Amniotic epithelial cell (primary cell): ENCODE data around the gene C11orf58.

ENCODE experiments used
- DNase-seq: peaks from one replicate; pipeline ENCODE4 v3.0.0-alpha.2; 2010; ENCODE audit warnings: low read depth

The C11orf58 gene

DNA sequence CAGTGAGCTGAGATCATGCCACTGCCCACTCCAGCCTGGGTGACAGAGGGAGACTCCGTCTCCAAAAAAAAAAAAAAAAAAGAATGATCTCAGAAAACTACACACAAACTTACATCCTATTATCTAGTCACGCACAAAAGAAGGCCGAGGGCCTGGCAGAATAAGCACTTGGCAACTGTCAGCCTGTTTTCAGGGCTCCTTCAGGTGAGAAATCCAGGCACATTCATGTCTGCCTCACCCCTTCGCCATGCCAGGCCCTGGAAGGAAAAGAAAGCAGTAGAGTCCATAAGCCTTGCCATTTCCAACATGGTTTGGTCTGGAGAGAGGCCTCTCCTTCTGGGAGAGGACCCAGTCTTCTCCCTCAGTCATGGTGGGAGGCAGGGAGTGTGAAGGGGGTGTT is 30.9 kb downstream of the C11orf58 start:
- no peak for DNase-seq

DNA sequence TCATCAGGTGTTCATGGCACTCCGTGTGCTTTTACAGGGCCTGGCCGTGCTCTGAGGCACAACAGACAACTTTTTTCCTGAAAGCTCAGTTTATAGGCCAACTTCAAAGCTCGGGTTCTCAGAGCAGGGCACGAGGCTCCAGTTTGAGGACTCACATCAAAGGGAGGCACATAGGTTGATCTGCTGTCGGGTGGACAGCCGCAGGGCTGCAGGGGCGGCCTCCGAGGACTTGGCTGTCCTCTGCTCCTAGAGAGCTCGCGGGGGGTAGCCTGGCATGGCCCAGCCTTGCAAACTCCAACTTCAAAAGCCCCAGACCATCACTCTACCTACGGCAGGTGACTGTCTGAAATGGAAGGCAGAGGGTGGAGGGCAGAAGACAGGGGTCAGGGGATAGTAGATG is 31.6 kb downstream of the C11orf58 start:
- DNase-seq: no peak

GRCh38 chr11:16771350-16772140 is 33.1 kb downstream of the C11orf58 start:
- no peak for DNase-seq

DNA sequence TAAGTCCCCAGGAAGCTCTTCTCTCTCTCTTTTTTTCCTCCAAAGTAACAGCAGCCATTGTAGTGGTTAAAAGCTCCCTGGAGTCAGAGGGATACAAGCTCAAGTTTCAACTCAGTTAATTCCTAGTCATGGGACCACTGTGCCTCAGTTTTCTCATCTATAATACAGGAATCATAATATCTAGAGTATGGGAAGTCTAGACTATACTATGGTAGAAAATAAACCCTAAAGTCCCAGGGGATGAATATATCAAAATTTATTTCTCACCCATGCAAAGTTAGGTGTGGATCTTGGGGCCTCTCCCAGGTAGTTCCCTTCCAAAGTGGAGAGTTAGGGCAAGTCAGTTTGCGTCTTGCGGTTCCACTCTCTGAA is 33.7 kb downstream of the C11orf58 start:
- DNase-seq: no peak

- DNase-seq: no peak
Observed at GRCh38 chr11:16773981-16774935, 35.8 kb downstream of the C11orf58 start.

GRCh38 chr11:16774936-16775613 is 36.6 kb downstream of the C11orf58 start:
- no peak for DNase-seq

GRCh38 chr11:16775614-16776283 is 37.3 kb downstream of the C11orf58 start:
- DNase-seq: no peak

GRCh38 chr11:16776711-16777612 is 38.5 kb downstream of the C11orf58 start:
- no peak for DNase-seq

GRCh38 chr11:16777613-16777975 is 39.1 kb downstream of the C11orf58 start:
- DNase-seq: no peak

- DNase-seq: no peak
Observed at GRCh38 chr11:16778286-16778685, 39.8 kb downstream of the C11orf58 start.

- no peak for DNase-seq
Observed at GRCh38 chr11:16778876-16779275, 40.4 kb downstream of the C11orf58 start.

DNA sequence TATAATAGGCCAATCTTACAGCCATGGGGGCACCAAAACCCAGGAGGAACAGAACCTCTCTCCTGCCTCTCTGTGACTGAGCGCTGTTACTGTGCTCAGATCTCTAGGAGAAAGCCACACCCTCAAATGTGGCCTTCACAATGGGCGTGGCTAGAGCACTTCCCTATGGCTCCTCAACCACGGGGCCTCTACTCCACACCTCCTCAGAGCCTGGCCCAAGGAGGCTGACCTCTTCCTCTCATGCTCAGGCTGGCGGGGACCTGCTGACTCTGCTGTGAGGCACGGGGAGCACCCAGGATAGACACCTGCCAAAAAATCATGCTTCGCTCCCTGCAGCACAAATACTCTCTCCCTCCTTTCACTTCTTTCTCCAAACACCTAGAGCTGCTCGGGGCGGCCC is 41.0 kb downstream of the C11orf58 start:
- no peak for DNase-seq

- DNase-seq: no peak
Observed at GRCh38 chr11:16780146-16780545, 41.7 kb downstream of the C11orf58 start.

GRCh38 chr11:16780698-16781550 is 42.5 kb downstream of the C11orf58 start:
- no peak for DNase-seq

DNA sequence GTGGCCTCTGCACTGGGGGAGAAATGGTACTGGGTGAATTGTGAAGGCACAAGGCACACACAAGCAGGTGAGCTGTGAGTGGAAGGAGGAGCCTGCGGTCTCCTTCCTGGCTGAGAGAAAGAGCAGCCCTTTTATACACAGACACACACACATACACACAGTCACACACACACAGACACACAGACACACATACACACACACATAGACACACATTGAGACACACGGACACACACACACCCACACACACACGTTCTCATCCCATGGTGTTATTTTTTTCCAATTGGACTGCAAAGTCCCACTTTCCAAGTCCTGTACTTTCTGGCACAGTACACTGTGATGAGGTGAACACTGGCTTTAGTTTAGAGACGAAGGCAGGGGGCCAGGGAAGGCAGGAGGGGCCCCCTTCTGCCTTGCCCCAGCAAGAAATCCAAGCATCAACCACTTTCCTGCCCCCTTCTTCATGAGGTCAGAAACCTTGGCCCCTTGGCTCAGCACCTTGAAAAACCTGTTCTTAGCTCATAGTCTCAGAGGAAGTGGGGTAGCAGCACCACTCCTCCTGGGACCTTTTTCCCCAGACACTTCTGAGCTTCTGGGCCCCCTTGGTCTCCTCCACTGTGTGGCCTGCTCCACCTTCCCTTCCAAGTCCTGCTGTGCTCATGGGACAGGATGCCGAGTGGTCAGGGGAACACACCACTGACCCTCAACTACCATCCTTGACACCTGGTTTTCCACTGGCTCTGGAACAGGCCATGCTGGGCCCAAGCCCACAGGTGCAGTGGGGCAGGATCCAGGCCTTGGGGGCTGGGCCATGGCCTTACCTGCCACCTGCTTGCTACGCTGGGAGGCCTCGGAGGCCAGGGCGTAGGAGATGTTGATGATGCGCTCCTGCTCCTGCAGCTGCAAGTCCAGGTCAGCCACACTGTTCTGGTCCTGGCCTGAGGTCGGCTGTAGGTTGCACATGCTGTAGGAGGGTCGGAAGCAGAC is 43.8 kb downstream of the C11orf58 start:
- DNase-seq: no peak

DNA sequence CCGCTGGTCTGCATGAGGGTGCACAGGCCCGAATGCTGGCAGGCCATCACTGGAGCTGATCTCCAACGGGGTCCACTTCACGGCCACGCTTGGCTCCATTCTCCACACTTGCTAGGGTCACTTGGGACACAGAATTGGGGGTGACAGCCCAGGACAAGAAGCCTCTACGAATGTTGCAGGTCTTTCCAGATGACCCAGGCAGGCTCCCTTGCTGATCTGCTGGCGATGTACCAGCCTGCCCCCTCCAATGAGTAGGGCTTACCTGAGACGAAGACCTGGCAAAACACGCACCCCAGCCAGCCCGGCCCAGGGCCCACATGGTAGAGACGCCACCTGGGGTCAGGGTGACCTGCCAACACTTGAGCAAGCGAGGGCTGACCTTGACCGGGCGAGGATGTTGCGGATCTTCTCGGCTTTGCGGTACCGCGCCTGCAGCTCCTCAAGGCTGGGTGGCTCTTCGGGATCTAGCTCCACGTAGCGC is 44.9 kb downstream of the C11orf58 start:
- DNase-seq: no peak

DNA sequence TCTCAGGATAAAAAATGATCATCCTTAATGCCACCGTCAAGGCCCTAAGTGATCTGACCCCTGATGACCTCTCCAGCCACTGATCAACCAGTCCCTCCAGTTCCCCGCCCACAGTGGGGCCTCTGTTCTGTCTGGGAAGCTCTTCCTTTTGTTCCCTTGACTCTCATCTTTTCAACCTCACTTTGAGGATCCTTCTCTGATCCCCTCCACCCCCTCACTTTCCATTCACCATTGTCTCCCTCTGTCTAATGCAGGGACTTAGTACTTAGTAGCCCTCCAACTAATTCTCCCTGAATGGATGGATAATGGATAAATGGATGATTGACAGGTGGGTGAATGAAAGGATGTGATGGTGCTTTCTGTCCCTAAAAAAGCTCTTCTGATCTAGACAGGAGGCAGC is 45.6 kb downstream of the C11orf58 start:
- DNase-seq: no peak

DNA sequence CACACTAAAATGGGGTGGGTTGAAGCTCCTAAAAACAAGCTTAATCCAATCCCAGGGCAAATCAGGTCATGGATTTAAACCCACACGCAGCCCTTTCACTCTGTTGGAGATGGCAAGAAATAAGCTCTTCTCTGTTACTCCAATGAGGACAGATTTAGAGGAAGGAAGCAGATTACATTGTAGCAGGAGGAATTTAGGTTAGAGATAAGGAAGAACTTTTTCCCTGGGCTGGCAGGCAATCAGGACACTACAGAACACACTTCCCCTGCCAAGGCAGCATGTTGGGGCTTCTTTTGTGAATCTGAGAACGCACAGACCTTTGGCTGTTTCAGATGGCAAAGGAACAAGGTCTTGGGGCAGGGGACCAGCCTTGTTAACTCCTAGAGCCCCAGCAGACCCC is 46.2 kb downstream of the C11orf58 start:
- DNase-seq: peak; percentile 40
